B cell (primary cell): ENCODE results near the gene DSCAML1. TPM values are rescaled to one million over a fixed set of nuclear protein-coding genes. Genes with fewer than 3 reads are reported as not detected.

ENCODE experiments used
- ATAC-seq: fragments of 200-7000 bp; cut with Tn5 transposase; one replicate; pipeline ENCODE4 v1.10.0; 2021; ENCODE audit warnings: low read depth, mild to moderate bottlenecking, moderate number of reproducible peaks, moderate library complexity
- CTCF ChIA-PET: fragments of 350-600 bp; sonication (Branson Sonifier 250); formaldehyde crosslinking; loops from one replicate; lab custom pipeline; 2021; ENCODE audit warnings: antibody characterized with exemption, inconsistent platforms; lab: Charles Lee
- POLR2A ChIA-PET: fragments of 350-600 bp; sonication (Branson Sonifier 250); formaldehyde crosslinking; loops from one replicate; lab custom pipeline; 2021; ENCODE audit warnings: antibody characterized with exemption; lab: Charles Lee
- DNase-seq: peaks from one replicate; pipeline ENCODE4 v3.0.0; 2013
- H2AFZ ChIP-seq: 2 replicates; pipeline ENCODE4 v1.6.1; 2012; ENCODE audit warnings: mild to moderate bottlenecking, low read depth, low read length; ENCODE audit not compliant: insufficient read depth, poor library complexity, severe bottlenecking
- H3K27ac ChIP-seq, 2 donors: 1 replicate in 1 of 2; 2 replicates in 1 of 2; pipeline ENCODE4 v1.5.1; 2012 to 2013; ENCODE audit warnings: low read length in 2 of 2, mild to moderate bottlenecking in 2 of 2, moderate library complexity in 1 of 2
- H3K27me3 ChIP-seq, 4 experiments: fragments of 200-600 bp in 1 of 4; sonication (generic) in 1 of 4; replicated peaks in 1 of 4; 1 replicate in 2 of 4; 2 replicates in 2 of 4; pipeline versions ENCODE4 v1.6.1 to v1.7.0; 2013 to 2016; ENCODE audit warnings: low read length in 3 of 4, mild to moderate bottlenecking in 2 of 4, mixed read lengths in 1 of 4, moderate library complexity in 1 of 4; ENCODE audit not compliant: insufficient read depth in 4 of 4, control insufficient read depth in 3 of 4; ENCODE audit errors: control extremely low read depth in 1 of 4
- H3K36me3 ChIP-seq, 2 experiments: replicated peaks in 1 of 2; 1 replicate in 1 of 2; 2 replicates in 1 of 2; pipeline versions ENCODE4 v1.6.1 to v1.7.1; 2013; ENCODE audit warnings: low read length in 1 of 2; ENCODE audit not compliant: insufficient read depth in 2 of 2, control insufficient read depth in 1 of 2; ENCODE audit errors: control extremely low read depth in 1 of 2, extremely low read depth in 1 of 2
- H3K4me1 ChIP-seq, 2 donors: fragments of 200-600 bp in 1 of 2; sonication (generic) in 1 of 2; 1 replicate in 1 of 2; 2 replicates in 1 of 2; pipeline versions ENCODE4 v1.5.1 to v1.6.1; 2013 to 2017; ENCODE audit warnings: low read length in 2 of 2; ENCODE audit not compliant: control insufficient read depth in 2 of 2, insufficient read depth in 2 of 2
- H3K4me2 ChIP-seq: replicated peaks from 2 replicates; pipeline ENCODE3; 2012; ENCODE audit warnings: mild to moderate bottlenecking, low read depth, low read length; ENCODE audit not compliant: poor library complexity, severe bottlenecking
- H3K4me3 ChIP-seq, 5 experiments: fragments of 200-600 bp in 1 of 5; sonication (generic) in 1 of 5; 1 replicate in 3 of 5; 2 replicates in 2 of 5; pipeline versions ENCODE4 v1.5.1 to v1.7.0; 2011 to 2016; ENCODE audit warnings: low read length in 4 of 5, mild to moderate bottlenecking in 4 of 5, low read depth in 2 of 5, control low read depth in 1 of 5, moderate library complexity in 1 of 5; ENCODE audit not compliant: insufficient read depth in 1 of 5; ENCODE audit errors: control extremely low read depth in 1 of 5, extremely low read depth in 1 of 5
- H3K79me2 ChIP-seq: fragments of 200-600 bp; sonication (generic); one replicate; pipeline ENCODE4 v1.6.0; 2016; ENCODE audit warnings: low read length; ENCODE audit not compliant: control insufficient read depth, insufficient read depth
- H3K9ac ChIP-seq: fragments of 200-600 bp; sonication (generic); 2 replicates; pipeline ENCODE4 v1.6.1; 2017; ENCODE audit warnings: mild to moderate bottlenecking, low read length, moderate library complexity
- H3K9me3 ChIP-seq, 3 donors: one replicate each; pipeline versions ENCODE4 v1.6.1 to v1.7.1; 2013; ENCODE audit warnings: low read length in 2 of 3; ENCODE audit not compliant: control insufficient read depth in 2 of 3, insufficient read depth in 1 of 3; ENCODE audit errors: control extremely low read depth in 1 of 3
- H4K20me1 ChIP-seq: 2 replicates; pipeline ENCODE4 v1.6.0; 2012; ENCODE audit warnings: mild to moderate bottlenecking, low read length; ENCODE audit not compliant: insufficient read depth, control insufficient read depth, poor library complexity, severe bottlenecking
- H3K27ac Mint-ChIP-seq: one replicate; pipeline ENCODE4 v1.8.0; 2021; ENCODE audit warnings: mixed read lengths
- H3K27me3 Mint-ChIP-seq: one replicate; pipeline ENCODE4 v1.8.0; 2021; ENCODE audit warnings: mixed read lengths
- H3K4me1 Mint-ChIP-seq: one replicate; pipeline ENCODE4 v1.8.0; 2021; ENCODE audit warnings: mixed read lengths
- H3K4me3 Mint-ChIP-seq: one replicate; pipeline ENCODE4 v1.8.0; 2021; ENCODE audit warnings: mixed read lengths
- H3K9me3 Mint-ChIP-seq: one replicate; pipeline ENCODE4 v1.8.0; 2022; ENCODE audit warnings: mixed read lengths; ENCODE audit not compliant: insufficient read depth
- EZH2 ChIP-seq: IDR thresholded peaks from 2 replicates; pipeline ENCODE4 v1.6.1; 2012; ENCODE audit warnings: borderline replicate concordance, low read depth, mild to moderate bottlenecking, moderate library complexity, low read length; ENCODE audit not compliant: insufficient read depth, poor library complexity, severe bottlenecking
- WGBS: methylation state at CpG from one replicate; pipeline ENCODE4 v1.1.5; 2013; ENCODE audit warnings: missing lambda C conversion rate; ENCODE audit not compliant: insufficient coverage; 5-methylcytosine and 5-hydroxymethylcytosine counted together
- intact Hi-C: fragments of 100-400 bp; cut with micrococcal nuclease; formaldehyde crosslinking; loops from one replicate; pipeline ENCODE4 v1.10.0; 2022
- polyA plus RNA-seq: library from polyadenylated mRNA; depleted of rRNA; stranded (reverse); fragments of >200 nt; gene quantifications from 2 replicates; pipeline ENCODE4 v1.2.3, GENCODE V29; 2012
- total RNA-seq, 2 donors: library from RNA; stranded (reverse); fragments of 120-200 nt in 1 of 2; gene quantifications; 1 replicate in 1 of 2; 2 replicates in 1 of 2; pipeline versions ENCODE4 v1.2.3 to v1.2.4, GENCODE V29; 2013 to 2022
- TF ChIP-seq, protein P1 (sequence below): fragments of 200-600 bp; IDR thresholded peaks from one replicate; pipeline ENCODE4 v1.8.0; 2022; ENCODE audit warnings: antibody characterized with exemption, mild to moderate bottlenecking

Gene DSCAML1
- total and polyA plus RNA-seq, 2 donors (not counting 1 experiment from before 2014, with no cell fraction given): 1.2 to 6.2 TPM

GRCh38 chr11:117664897-117665296 is 132.1 kb downstream of the DSCAML1 start:
- Histone ChIP-seq H3K27me3 (peaks cover 0 to 11% (median 2%) of the 10 kb centered on the region in 4 experiments), H3K9ac (no peak overlapping the region), H3K27ac (no peak overlapping the region), H4K20me1 (no peaks in the 10 kb centered on the region), H3K9me3 (no peaks in the 10 kb centered on the region), H3K4me1 (no peaks in the 10 kb centered on the region), H3K36me3 (no peaks in the 10 kb centered on the region), H3K4me3 (no peak overlapping the region), H2AFZ (no peak overlapping the region), H3K4me2 (no peak overlapping the region), H3K79me2 (no peaks in the 10 kb centered on the region)
- Mint-ChIP-seq H3K4me3 (no peak overlapping the region), H3K4me1 (no peaks in the 10 kb centered on the region), H3K27me3 (peaks cover 31% of the 10 kb centered on the region), H3K27ac (no peak overlapping the region), H3K9me3 (no peaks in the 10 kb centered on the region)
- no peak for DNase-seq
- ChIA-PET POLR2A (no interaction called here), CTCF (no interaction called here)
- WGBS: 63% methylated on average over 8 of the region's 8 CpGs
- intact Hi-C loops: no loop called here
- ATAC-seq: no peak
- TF ChIP-seq, protein P1, sequence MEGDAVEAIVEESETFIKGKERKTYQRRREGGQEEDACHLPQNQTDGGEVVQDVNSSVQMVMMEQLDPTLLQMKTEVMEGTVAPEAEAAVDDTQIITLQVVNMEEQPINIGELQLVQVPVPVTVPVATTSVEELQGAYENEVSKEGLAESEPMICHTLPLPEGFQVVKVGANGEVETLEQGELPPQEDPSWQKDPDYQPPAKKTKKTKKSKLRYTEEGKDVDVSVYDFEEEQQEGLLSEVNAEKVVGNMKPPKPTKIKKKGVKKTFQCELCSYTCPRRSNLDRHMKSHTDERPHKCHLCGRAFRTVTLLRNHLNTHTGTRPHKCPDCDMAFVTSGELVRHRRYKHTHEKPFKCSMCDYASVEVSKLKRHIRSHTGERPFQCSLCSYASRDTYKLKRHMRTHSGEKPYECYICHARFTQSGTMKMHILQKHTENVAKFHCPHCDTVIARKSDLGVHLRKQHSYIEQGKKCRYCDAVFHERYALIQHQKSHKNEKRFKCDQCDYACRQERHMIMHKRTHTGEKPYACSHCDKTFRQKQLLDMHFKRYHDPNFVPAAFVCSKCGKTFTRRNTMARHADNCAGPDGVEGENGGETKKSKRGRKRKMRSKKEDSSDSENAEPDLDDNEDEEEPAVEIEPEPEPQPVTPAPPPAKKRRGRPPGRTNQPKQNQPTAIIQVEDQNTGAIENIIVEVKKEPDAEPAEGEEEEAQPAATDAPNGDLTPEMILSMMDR: no peak
- TF ChIP-seq EZH2: no peak

DNA sequence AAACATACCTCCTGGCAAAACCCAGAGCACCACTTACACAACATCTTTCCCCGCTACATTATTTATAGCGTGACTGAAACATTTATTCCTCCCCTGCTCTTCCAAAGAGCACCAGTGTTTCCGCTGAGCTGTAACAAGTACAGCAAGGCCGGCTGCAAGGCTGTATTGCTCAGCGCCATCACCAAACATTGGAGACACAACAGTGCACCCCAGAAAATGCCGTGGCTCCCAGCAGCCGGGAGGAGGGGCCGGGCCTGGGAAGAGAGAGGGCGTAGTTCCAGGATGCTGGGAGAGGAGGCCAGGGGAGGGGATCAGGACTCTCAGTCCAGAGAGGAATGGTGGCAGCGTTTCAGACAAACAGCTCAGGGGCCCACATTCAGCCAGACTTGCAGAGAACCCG is 133.2 kb downstream of the DSCAML1 start:
- no peak overlapping the region for H3K4me3 Mint-ChIP-seq
- no peaks in the 10 kb centered on the region for H3K9me3 Mint-ChIP-seq
- intact Hi-C loops: no loop called here
- Histone ChIP-seq H3K36me3 (no peaks in the 10 kb centered on the region), H4K20me1 (no peaks in the 10 kb centered on the region), H3K4me1 (no peaks in the 10 kb centered on the region), H3K27ac (no peak overlapping the region), H3K9me3 (no peaks in the 10 kb centered on the region), H3K79me2 (no peaks in the 10 kb centered on the region), H3K4me3 (no peak overlapping the region), H3K9ac (no peak overlapping the region), H3K4me2 (no peak overlapping the region), H2AFZ (no peak overlapping the region), H3K27me3 (peaks cover 0 to 11% (median 2%) of the 10 kb centered on the region in 4 experiments)
- no peak for DNase-seq
- H3K4me1 Mint-ChIP-seq: no peaks in the 10 kb centered on the region
- no peak for ATAC-seq
- H3K27ac Mint-ChIP-seq: no peak overlapping the region
- peaks cover 31% of the 10 kb centered on the region for H3K27me3 Mint-ChIP-seq
- CTCF ChIA-PET: no interaction called here
- POLR2A ChIA-PET: no interaction called here
- WGBS: 20% methylated on average over 10 of the region's 11 CpGs
- no peak for TF ChIP-seq EZH2
- TF ChIP-seq, protein P1: no peak
